Duodenal mucosa (tissue), 2 donors: Measurements from ENCODE around the gene PNPT1.

ENCODE experiments used
- H3K27ac ChIP-seq: one replicate; pipeline ENCODE4 v1.7.0; 2013; ENCODE audit warnings: low read depth, low read length
- H3K27me3 ChIP-seq, 2 donors: one replicate each; pipeline ENCODE4 v1.7.0; 2013; ENCODE audit warnings: low read length in 2 of 2, control low read depth in 1 of 2; ENCODE audit not compliant: insufficient read depth in 2 of 2, control insufficient read depth in 1 of 2
- H3K36me3 ChIP-seq, 2 donors: one replicate each; pipeline ENCODE4 v1.7.0; 2013; ENCODE audit warnings: low read length in 2 of 2, control low read depth in 1 of 2; ENCODE audit not compliant: insufficient read depth in 2 of 2, control insufficient read depth in 1 of 2
- H3K4me1 ChIP-seq, 2 donors: one replicate each; pipeline ENCODE4 v1.7.0; 2013; ENCODE audit warnings: low read length in 2 of 2, control low read depth in 1 of 2; ENCODE audit not compliant: insufficient read depth in 2 of 2, control insufficient read depth in 1 of 2
- H3K4me3 ChIP-seq, 2 donors: one replicate each; pipeline ENCODE4 v1.7.0; 2013; ENCODE audit warnings: low read length in 2 of 2, low read depth in 1 of 2
- H3K9ac ChIP-seq, 2 donors: one replicate each; pipeline ENCODE4 v1.7.0; 2013; ENCODE audit warnings: low read length in 2 of 2, low read depth in 1 of 2
- H3K9me3 ChIP-seq, 2 donors: one replicate each; pipeline ENCODE4 v1.7.0; 2013; ENCODE audit warnings: low read length in 2 of 2, control low read depth in 1 of 2; ENCODE audit not compliant: control insufficient read depth in 1 of 2

Gene PNPT1

GRCh38 chr2:55618025-55618274 is 75.7 kb downstream of the PNPT1 start:
- Histone ChIP-seq H3K9ac (peak overlapping the region; percentile 91), H3K27me3 (no peaks in the 10 kb centered on the region), H3K27ac (peak overlapping the region; percentile 88), H3K4me1 (peaks cover 24 to 37% of the 10 kb centered on the region in 2 donors), H3K9me3 (no peaks in the 10 kb centered on the region), H3K36me3 (peaks cover 0 to 13% of the 10 kb centered on the region in 2 donors), H3K4me3 (peak overlapping the region; percentile 84 to 88)

- Histone ChIP-seq H3K9ac (peak within 1 kb of the TSS; percentile 97 to 99), H3K27ac (peak within 1 kb of the TSS; percentile 97), H3K27me3 (no peaks in the 10 kb centered on the region), H3K4me3 (peak within 1 kb of the TSS; percentile 99), H3K9me3 (no peaks in the 10 kb centered on the region), H3K4me1 (peaks cover 24 to 37% of the 10 kb centered on the region in 2 donors), H3K36me3 (peaks cover 0 to 16% of the 10 kb centered on the region in 2 donors)
Observed at GRCh38 chr2:55617175-55618024, 76.2 kb downstream of the PNPT1 start, which contains the start of gene PPP4R3B. PPP4R3B (minus strand) TSS chr2:55617622; CDS start chr2:55617285, 337 bp downstream.

- peaks cover 21 to 33% of the 10 kb centered on the region in 2 donors for H3K4me1 ChIP-seq
- H3K9ac ChIP-seq = peak overlapping the region; percentile 97 to 99
Observed at GRCh38 chr2:55616551-55617174, 77.0 kb downstream of the PNPT1 start.

GRCh38 chr2:55611997-55612396 is 81.6 kb downstream of the PNPT1 start:
- no peak overlapping the region for H3K4me3 ChIP-seq
- H3K9ac ChIP-seq = no peak overlapping the region
- H3K27me3 ChIP-seq = no peaks in the 10 kb centered on the region
- H3K27ac ChIP-seq = no peak overlapping the region
- peaks cover 18 to 31% of the 10 kb centered on the region in 2 donors for H3K4me1 ChIP-seq
- H3K36me3 ChIP-seq = peaks cover 9 to 18% of the 10 kb centered on the region in 2 donors
- no peaks in the 10 kb centered on the region for H3K9me3 ChIP-seq

More at GRCh38 chr2:55616551-55617174, 77.0 kb downstream of the PNPT1 start:
- Histone ChIP-seq H3K9me3 (no peaks in the 10 kb centered on the region), H3K27ac (peak overlapping the region; percentile 97), H3K36me3 (peaks cover 5 to 16% of the 10 kb centered on the region in 2 donors), H3K4me3 (peak overlapping the region; percentile 99), H3K27me3 (no peaks in the 10 kb centered on the region)

GRCh38 chr2:55610954-55611743 is 82.5 kb downstream of the PNPT1 start:
- Histone ChIP-seq H3K27ac (no peak overlapping the region), H3K9me3 (no peaks in the 10 kb centered on the region), H3K36me3 (peaks cover 9 to 18% of the 10 kb centered on the region in 2 donors), H3K27me3 (no peaks in the 10 kb centered on the region), H3K9ac (peak overlapping the region in 1 of 2 donors; percentile 63), H3K4me3 (peak overlapping the region in 1 of 2 donors; percentile 44), H3K4me1 (peaks cover 14 to 31% of the 10 kb centered on the region in 2 donors)

GRCh38 chr2:55609938-55610578 is 83.6 kb downstream of the PNPT1 start:
- no peaks in the 10 kb centered on the region for H3K9me3 ChIP-seq

GRCh38 chr2:55609193-55609794 is 84.3 kb downstream of the PNPT1 start:
- no peaks in the 10 kb centered on the region for H3K27me3 ChIP-seq
- H3K27ac ChIP-seq = no peak overlapping the region
- H3K4me1 ChIP-seq = peaks cover 12 to 26% of the 10 kb centered on the region in 2 donors
- peaks cover 9 to 15% of the 10 kb centered on the region in 2 donors for H3K36me3 ChIP-seq
- H3K4me3 ChIP-seq = no peak overlapping the region
- peak overlapping the region in 1 of 2 donors; percentile 63 for H3K9ac ChIP-seq
- no peaks in the 10 kb centered on the region for H3K9me3 ChIP-seq

More at GRCh38 chr2:55609938-55610578, 83.6 kb downstream of the PNPT1 start:
- peaks cover 9 to 18% of the 10 kb centered on the region in 2 donors for H3K36me3 ChIP-seq
- no peaks in the 10 kb centered on the region for H3K27me3 ChIP-seq
- H3K4me3 ChIP-seq = peak overlapping the region in 1 of 2 donors; percentile 44
- peak overlapping the region; percentile 73 for H3K27ac ChIP-seq
- H3K9ac ChIP-seq = peak overlapping the region; percentile 45 to 63
- H3K4me1 ChIP-seq = peaks cover 9 to 28% of the 10 kb centered on the region in 2 donors

GRCh38 chr2:55607717-55608116 is 85.9 kb downstream of the PNPT1 start:
- H3K4me3 ChIP-seq = no peak overlapping the region
- peaks cover 13 to 16% of the 10 kb centered on the region in 2 donors for H3K36me3 ChIP-seq
- H3K4me1 ChIP-seq = peaks cover 16 to 29% of the 10 kb centered on the region in 2 donors
- H3K9ac ChIP-seq = no peak overlapping the region
- H3K9me3 ChIP-seq = no peaks in the 10 kb centered on the region
- H3K27ac ChIP-seq = no peak overlapping the region
- H3K27me3 ChIP-seq = no peaks in the 10 kb centered on the region

- Histone ChIP-seq H3K27ac (no peak overlapping the region), H3K27me3 (no peaks in the 10 kb centered on the region), H3K9me3 (no peaks in the 10 kb centered on the region), H3K4me1 (peaks cover 8 to 22% of the 10 kb centered on the region in 2 donors), H3K36me3 (peaks cover 10 to 22% of the 10 kb centered on the region in 2 donors), H3K9ac (no peak overlapping the region), H3K4me3 (no peak overlapping the region)
Observed at GRCh38 chr2:55604027-55604565, 89.5 kb downstream of the PNPT1 start.
